Mesenteric fat pad (tissue), 1 donor: ENCODE data around the gene SPACA4. TPM values are rescaled to one million over a fixed set of nuclear protein-coding genes. Genes with fewer than 3 reads are reported as not detected.
"Not testable (repeated sequence)": the region's sequence is repeated elsewhere in the genome, so short reads cannot be mapped to it uniquely, and the experiment has no call there.

Experiments used
- DNase-seq: peaks from one replicate; pipeline ENCODE4 v3.0.0-alpha.2; 2020; ENCODE audit warnings: low spot score
- total RNA-seq: library from RNA; stranded (reverse); fragmentation: NEBNext Ultra II Directional; extraction: Animal tissue kit (Norgen Biotek cat#: 25700); gene quantifications from one replicate; pipeline ENCODE4 v1.2.1, GENCODE V29; 2021
- donor health status: DM: yes; HTN: yes; CAD: no.

SPACA4 gene
- total RNA-seq, 1 donor from 2014 or later = not detected

DNA sequence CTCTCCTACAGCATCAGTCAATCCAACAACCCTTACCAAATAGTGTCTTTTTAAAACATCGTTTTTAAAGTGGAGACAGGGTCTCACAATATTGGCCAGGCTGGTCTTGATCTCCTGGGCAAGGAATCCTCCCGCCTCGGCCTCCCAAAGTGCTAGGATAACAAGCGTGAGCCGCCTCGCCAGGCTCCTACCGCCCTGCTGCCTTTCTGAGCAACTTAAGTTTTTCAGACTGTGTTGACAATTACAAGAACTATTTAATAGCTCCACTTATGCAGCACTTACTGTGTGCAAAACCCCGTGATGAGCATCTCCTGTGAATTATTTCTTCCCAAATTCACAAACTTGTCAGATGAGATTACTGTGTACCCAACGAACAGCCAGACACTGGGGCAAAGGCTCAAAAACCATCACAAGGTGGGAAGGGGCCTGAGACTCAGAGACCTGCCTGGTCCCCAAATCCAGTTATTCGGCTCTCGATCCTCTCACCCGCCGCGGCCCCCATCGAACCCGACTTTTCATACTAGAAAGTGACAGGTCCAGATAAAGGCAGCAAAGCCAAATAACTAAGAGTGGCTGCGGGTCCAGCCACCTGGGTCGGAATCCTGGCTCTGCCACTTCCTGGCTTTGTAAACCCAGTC lies 11.9 kb downstream of the SPACA4 start:
- DNase-seq = no peak

DNA sequence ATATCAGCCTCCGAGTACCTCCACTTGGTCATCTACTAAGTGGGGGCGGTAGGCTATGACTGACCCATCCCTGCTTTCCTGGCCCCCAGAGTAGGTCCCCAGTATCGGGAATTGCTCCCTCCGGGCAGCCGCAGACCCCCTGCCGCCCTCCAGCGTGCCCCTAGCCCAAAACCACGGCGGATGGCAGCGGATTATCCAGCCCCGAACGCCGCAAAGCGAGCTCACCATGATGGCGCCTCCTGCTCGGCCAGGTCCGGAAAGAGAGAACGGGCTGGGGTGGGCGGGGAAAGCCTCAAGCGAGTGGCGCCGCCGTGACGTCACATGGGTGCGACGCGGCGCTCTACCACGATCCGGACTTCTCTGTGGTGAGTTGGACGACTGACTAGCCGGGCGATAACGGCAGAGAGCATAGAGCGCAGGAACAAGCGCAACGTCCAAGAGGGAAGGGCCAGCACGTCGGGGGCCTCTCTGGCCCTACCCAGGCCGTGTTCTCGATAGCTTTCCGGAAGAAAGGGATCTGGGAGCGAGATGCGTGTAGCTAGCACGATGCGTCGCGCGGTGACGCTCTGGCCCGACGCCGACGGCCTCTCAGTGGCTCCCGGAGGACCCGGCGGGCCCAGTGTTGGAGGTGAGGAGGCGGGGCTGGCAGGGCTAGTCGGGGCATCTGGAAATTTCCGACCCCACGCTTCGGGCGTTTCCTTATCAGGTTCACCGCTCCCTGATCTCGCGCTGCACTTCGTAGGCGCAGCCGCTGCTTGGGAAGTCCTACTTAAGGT lies 12.6 kb downstream of the SPACA4 start, which contains the start of the genes RPL18 and SPHK2:
TSS of gene RPL18 (minus strand) at position 263 of the 776 bp plus-strand sequence. CDS start at position 228, 35 bp downstream.
TSS of gene SPHK2 (plus strand) at position 591 of the 776 bp plus-strand sequence. CDS start 1,009 bp downstream, outside the sequence.
- peak; percentile 99 for DNase-seq

DNA sequence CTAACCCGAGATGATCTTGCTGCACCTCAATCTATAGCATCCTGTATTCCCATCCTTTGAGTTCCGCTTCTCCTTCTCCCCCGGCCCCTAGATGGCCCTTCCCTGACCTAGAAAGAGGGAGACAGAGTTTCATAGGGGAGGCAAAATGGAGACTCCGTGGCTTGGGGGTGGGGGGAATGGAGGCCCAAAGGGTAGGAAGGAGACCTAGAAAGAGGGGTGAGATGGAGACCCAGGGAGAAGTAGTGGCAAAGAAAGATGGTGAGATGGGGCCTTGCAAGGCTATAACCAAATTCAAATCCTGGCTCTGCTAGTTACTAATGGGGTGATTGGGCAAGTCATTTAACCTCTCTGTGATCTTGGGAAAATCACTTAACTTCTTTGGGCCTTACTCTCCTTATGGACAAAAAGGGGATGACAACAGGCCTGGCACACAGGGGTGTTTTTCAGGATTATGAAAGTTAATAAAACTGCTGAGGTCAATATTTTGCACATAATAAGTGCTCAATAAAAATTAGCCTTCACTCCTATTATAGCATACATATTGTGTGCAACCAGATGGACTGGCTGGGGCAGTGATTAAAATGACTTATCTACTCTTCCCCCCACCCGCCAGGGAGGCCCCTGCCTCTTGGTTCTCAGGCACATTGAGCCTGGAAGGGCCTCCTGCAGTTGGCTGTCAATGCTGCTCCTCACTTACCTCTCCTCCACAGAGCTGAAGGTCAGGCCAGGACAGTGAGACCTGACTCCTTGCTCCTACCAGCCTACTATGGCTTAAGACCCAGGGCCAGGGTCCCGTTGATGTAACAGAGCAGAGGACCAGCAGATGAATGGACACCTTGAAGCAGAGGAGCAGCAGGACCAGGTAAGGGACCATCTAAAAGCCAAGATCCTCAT lies 13.4 kb downstream of the SPACA4 start:
- DNase-seq = no peak

DNA sequence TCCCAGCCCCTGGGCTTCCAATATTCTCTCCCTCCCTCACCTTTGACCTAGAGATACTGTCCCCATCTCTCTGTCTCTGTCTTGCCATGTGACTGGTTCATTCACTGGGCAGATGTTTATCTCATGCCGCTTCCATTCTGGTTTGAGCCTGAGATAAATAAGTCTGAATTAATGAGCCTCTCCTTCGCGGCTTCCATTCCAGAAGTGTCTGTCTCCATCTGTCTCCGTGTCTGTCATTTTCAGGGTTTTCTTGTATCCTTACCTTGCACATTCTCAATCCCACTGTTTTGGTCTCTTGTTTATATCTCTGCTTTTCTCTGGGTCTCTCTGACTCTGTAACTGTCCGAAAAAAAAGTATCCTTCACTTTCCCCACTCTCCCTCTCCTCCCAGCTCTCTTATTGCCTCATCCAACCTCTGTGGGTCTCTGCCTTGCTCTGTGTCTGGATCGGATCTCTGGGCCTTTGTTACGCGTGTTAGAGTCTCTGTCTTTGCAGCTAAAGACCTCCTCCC lies 17.1 kb downstream of the SPACA4 start:
- no peak for DNase-seq

DNA sequence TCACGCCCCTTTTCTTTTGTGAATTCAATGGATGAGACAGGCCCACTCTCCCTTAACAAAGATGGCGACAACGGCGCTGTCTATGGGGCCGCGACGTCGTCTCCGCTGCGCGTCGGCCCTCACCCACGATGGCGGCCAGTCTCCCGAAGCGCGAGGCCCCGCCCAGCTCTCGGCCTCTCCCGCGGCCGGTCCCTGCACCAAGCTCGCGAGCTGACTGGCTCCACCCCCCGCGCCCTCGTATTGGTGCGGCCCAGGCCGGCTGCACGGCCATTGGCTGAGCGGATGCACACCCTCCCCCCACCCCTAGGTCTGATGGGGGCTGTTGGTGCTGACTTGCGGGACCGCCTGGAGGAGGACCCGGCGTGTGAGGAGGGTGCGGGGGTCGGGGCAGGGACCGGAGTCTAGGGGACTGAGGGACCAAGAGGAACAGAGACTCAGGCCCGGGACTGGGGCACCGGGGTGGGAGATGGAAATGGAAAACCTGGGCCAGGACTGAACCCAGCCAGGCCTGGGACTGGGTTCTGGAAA lies 17.6 kb downstream of the SPACA4 start:
- peak; percentile 99 for DNase-seq

GRCh38 chr19:48624791-48625723 lies 18.5 kb downstream of the SPACA4 start:
- no peak for DNase-seq

- no peak for DNase-seq
Measured at GRCh38 chr19:48625891-48626327, 19.4 kb downstream of the SPACA4 start.

DNA sequence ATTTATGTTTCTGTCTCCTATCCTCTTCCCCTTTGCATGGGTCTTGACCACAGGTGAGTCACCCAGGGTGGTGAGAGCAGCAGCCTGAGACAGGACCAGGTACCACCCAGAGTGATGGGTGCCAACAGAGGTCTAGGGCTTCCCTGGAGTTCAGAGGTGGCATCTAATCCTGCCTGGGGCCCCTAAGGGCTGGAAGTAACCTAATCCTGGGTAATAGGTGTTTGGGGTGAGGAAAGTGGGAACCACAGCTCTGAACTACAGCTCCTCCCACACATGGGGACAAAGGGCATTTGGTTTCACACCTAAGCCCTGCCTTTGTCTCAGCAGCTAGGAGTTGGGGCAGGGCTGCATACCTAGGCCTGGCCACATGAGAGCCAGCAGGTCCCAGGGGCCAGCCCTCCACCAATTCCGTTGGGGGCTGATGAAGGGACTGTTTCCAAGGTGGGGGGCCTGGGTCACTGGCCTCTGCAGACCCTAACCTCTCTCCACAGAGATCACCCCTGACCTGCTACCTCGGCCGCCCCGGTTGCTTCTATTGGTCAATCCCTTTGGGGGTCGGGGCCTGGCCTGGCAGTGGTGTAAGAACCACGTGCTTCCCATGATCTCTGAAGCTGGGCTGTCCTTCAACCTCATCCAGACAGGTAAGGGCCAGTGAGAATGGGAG lies 20.8 kb downstream of the SPACA4 start:
- no peak for DNase-seq

- DNase-seq = no peak
Measured at GRCh38 chr19:48627865-48628314, 21.3 kb downstream of the SPACA4 start.

DNA sequence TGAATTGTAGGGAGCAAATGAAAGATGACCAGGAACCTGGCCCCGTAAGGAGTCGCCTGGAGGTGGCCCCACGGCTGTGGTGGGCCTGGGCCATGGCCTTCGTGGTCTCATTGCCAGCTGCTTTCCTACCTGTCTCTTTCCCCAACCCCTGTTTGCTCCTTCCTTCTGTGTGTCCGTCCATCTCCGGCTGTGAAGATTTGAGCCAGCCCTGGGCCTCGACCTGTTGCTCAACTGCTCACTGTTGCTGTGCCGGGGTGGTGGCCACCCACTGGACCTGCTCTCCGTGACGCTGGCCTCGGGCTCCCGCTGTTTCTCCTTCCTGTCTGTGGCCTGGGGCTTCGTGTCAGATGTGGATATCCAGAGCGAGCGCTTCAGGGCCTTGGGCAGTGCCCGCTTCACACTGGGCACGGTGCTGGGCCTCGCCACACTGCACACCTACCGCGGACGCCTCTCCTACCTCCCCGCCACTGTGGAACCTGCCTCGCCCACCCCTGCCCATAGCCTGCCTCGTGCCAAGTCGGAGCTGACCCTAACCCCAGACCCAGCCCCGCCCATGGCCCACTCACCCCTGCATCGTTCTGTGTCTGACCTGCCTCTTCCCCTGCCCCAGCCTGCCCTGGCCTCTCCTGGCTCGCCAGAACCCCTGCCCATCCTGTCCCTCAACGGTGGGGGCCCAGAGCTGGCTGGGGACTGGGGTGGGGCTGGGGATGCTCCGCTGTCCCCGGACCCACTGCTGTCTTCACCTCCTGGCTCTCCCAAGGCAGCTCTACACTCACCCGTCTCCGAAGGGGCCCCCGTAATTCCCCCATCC lies 22.1 kb downstream of the SPACA4 start:
- no peak for DNase-seq

GRCh38 chr19:48629297-48629598 lies 22.7 kb downstream of the SPACA4 start:
- no peak for DNase-seq

GRCh38 chr19:48629599-48630295 lies 23.2 kb downstream of the SPACA4 start:
- DNase-seq = no peak

- DNase-seq = no peak
Measured at GRCh38 chr19:48630296-48631063, 23.9 kb downstream of the SPACA4 start.

DNA sequence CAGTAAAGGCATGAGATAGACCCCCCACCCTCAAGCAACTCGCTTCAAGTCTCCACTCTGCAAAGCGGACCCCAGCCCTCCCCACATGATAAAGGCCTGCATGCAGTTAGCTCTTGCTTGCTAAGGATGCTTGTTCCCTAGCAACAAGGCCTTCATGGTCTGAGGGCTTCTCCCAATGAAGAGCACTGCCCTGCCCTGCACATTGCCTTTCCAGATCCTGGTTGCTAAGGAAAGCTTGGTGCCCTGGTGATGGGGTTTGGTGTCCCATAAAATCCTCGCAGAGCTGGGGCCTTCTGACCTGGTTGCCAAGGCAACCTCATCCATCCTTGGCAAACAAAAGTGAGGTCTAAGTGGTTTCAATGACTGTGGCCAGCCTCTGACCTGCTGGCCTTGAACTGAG lies 24.7 kb downstream of the SPACA4 start:
- no peak for DNase-seq

DNA sequence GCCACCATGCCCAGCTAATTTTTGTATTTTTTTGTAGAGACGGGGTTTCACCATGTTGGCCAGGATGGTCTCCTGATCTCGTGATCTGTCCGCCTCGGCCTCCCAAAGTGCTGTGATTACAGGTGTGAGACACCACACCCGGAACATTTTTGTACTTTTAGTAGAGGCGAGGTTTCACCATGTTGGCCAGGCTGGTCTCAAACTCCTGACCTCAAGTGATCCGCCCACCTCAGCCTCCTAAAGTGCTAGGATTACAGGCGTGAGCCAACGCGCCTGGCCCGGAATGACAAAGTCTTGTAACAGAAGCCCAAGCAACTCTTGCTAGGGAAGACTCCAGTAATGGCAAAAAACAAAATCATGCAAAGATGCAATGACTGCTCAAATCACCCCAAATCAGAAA lies 25.7 kb downstream of the SPACA4 start:
- DNase-seq = not testable (repeated sequence)

DNA sequence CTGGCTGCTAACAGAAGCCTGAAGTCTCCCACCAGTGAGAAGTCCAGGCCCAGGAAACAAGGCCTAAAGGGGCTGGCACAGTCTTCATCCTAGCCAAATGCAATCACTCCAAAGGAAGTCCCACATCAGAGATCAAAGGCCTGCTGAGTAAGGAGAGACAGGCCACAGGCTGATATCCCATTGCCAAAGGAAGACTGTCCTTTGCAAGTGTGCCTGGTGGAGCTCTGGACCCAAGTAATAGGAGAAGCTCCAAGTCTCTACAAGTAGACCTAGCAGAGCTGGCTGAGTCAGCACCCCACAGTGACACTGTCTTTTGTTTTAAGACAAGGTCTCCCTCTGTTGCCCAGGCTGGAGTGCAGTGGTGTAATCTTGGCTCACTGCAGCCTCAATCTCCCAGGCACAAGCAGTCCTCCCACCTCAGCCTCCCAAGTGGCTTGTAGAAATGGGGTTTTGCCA lies 26.2 kb downstream of the SPACA4 start:
- DNase-seq = no peak
